Panc1 (cell line): Measurements from ENCODE around the gene SORCS1.

Source experiments
- POLR2AphosphoS5 ChIP-seq: IDR thresholded peaks from 2 replicates; pipeline ENCODE4 v1.6.1; 2012; ENCODE audit warnings: mild to moderate bottlenecking, low read depth, low read length, moderate library complexity
- TF ChIP-seq, protein P1 (sequence below), 2 experiments: IDR thresholded peaks; 2 replicates each; pipeline ENCODE4 v1.6.1; 2011 to 2012; ENCODE audit warnings: low read depth in 2 of 2, control low read depth in 1 of 2, low read length in 1 of 2, mild to moderate bottlenecking in 1 of 2, moderate library complexity in 1 of 2; ENCODE audit not compliant: insufficient read depth in 1 of 2

DNA sequence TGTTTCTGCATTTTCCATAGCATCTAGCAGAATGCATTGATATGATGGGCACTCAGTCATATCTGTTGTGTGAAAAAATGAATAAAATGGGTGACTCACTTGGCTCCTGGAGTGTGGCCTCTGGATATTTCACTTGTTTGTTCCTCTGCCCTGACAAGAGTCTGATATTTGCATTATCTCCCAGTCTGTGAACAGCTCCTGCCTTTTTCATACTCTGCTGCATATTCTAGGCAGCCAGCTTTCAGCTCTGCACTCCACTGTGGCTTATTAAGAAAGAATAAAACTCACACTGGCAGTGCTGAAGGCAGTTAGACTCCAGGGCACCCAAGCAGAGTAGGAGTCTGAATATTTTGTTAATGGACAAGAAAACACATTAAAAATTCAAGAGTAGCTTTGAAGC lies 623.9 kb downstream of the SORCS1 start:
- no peak for TF ChIP-seq POLR2AphosphoS5
- TF ChIP-seq, protein P1, sequence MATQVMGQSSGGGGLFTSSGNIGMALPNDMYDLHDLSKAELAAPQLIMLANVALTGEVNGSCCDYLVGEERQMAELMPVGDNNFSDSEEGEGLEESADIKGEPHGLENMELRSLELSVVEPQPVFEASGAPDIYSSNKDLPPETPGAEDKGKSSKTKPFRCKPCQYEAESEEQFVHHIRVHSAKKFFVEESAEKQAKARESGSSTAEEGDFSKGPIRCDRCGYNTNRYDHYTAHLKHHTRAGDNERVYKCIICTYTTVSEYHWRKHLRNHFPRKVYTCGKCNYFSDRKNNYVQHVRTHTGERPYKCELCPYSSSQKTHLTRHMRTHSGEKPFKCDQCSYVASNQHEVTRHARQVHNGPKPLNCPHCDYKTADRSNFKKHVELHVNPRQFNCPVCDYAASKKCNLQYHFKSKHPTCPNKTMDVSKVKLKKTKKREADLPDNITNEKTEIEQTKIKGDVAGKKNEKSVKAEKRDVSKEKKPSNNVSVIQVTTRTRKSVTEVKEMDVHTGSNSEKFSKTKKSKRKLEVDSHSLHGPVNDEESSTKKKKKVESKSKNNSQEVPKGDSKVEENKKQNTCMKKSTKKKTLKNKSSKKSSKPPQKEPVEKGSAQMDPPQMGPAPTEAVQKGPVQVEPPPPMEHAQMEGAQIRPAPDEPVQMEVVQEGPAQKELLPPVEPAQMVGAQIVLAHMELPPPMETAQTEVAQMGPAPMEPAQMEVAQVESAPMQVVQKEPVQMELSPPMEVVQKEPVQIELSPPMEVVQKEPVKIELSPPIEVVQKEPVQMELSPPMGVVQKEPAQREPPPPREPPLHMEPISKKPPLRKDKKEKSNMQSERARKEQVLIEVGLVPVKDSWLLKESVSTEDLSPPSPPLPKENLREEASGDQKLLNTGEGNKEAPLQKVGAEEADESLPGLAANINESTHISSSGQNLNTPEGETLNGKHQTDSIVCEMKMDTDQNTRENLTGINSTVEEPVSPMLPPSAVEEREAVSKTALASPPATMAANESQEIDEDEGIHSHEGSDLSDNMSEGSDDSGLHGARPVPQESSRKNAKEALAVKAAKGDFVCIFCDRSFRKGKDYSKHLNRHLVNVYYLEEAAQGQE (IDR thresholded peaks at IDR 0.05; ENCODE audit: insufficient read depth in 1 of 2, low read depth in 2 of 2, low read length in 1 of 2): no peak
